ENCODE results near the gene GRK5. TPM values are rescaled to one million over a fixed set of nuclear protein-coding genes. Genes with fewer than 3 reads are reported as not detected.

GRK5 gene
- total and polyA plus RNA-seq, 9 of the 15 experiments (the other 6 are each of a cell fraction or from before 2014, with no cell fraction given) = 0.46 to 0.83 (median 0.67) TPM; not detected in 2

DNA sequence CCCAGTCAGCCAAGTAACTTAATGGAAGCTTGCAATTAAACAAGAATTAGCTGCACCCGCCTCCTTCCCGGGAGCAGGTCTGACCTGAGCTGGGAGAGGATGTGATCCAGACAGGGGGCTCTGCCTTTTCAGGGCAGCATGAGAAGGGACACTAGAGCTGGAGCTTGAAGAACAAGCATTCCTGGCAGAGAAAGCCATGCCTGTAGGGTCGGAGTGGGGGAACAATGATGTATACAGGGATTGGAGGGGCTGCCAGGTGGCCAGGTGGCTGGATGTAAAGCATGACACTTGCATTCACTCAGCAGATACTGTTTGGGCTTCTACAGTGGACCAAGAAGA, 112.5 kb downstream of the GRK5 start:
- ATAC-seq (no peak), DNase-seq (ENCODE audit: extremely low read depth in 1 of 4, low spot score in 3 of 4) (no peak), FAIRE-seq (no peak)
- no peak overlapping the region for H3K27ac ChIP-seq (ENCODE audit: extremely low read depth, low read depth, low read length)
- H3K79me2 ChIP-seq (ENCODE audit: control insufficient read depth, insufficient read depth, low read length) = no peaks in the 10 kb centered on the region
- no peak overlapping the region for H3K9ac ChIP-seq (ENCODE audit: insufficient read depth in 1 of 2, low read depth in 2 of 2, low read length in 2 of 2)
- no peak overlapping the region for H3K4me2 ChIP-seq (ENCODE audit: insufficient read depth, low read length)
- H3K4me3 ChIP-seq = no peak overlapping the region
- 0 out of 5 replicates have a peak, but pooled peaks cover 0 to 4% of the 10 kb centered on the region in 2 experiments for H3K27me3 ChIP-seq (ENCODE audit: control insufficient read depth in 2 of 2, insufficient read depth in 2 of 2, low read length in 2 of 2)
- no peaks in the 10 kb centered on the region for H3K9me1 ChIP-seq (ENCODE audit: control insufficient read depth, insufficient read depth, low read length)
- CTCF ChIA-PET (ENCODE audit: low intra/inter-chr PET ratio) = no interaction called here
- peaks cover 5 to 11% of the 10 kb centered on the region in 2 experiments; a peak in 3 of 5 replicates for H3K4me1 ChIP-seq (replicated peaks in 1 of 2; ENCODE audit: control insufficient read depth in 2 of 2, insufficient read depth in 2 of 2, low read length in 2 of 2)
- in situ Hi-C loops (cut with MboI) = no loop called here
- no peaks in the 10 kb centered on the region for H4K20me1 ChIP-seq (replicated peaks; ENCODE audit: control insufficient read depth, insufficient read depth, low read length)
- no TSS peak for BruUV-seq (replicated peaks)
- WGBS (ENCODE audit: insufficient coverage, low coverage, missing lambda C conversion rate) = 43% methylated on average over 1 of the region's 3 CpGs
- POLR2A ChIA-PET = interaction anchor here (0.6 kb wide), 1 partner anchor 15 kb away, joined by 3 read pairs; no protein-coding TSS in a partner anchor
- H3K9me3 ChIP-seq (replicated peaks; ENCODE audit: control insufficient read depth, insufficient read depth, low read depth, low read length) = no peaks in the 10 kb centered on the region
- intact Hi-C loops (cut with micrococcal nuclease) = no loop called here
- H3K36me3 ChIP-seq (ENCODE audit: control insufficient read depth, insufficient read depth, low read length) = no peaks in the 10 kb centered on the region
- TF ChIP-seq, protein P1, sequence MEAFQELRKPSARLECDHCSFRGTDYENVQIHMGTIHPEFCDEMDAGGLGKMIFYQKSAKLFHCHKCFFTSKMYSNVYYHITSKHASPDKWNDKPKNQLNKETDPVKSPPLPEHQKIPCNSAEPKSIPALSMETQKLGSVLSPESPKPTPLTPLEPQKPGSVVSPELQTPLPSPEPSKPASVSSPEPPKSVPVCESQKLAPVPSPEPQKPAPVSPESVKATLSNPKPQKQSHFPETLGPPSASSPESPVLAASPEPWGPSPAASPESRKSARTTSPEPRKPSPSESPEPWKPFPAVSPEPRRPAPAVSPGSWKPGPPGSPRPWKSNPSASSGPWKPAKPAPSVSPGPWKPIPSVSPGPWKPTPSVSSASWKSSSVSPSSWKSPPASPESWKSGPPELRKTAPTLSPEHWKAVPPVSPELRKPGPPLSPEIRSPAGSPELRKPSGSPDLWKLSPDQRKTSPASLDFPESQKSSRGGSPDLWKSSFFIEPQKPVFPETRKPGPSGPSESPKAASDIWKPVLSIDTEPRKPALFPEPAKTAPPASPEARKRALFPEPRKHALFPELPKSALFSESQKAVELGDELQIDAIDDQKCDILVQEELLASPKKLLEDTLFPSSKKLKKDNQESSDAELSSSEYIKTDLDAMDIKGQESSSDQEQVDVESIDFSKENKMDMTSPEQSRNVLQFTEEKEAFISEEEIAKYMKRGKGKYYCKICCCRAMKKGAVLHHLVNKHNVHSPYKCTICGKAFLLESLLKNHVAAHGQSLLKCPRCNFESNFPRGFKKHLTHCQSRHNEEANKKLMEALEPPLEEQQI (IDR thresholded peaks at IDR 0.05) = no peak
- TF ChIP-seq KHSRP (IDR thresholded peaks at IDR 0.05) (no peak), ZNF75A (CRISPR knock-in tag; IDR thresholded peaks at IDR 0.05) (no peak)
- H2AFZ ChIP-seq (ENCODE audit: low read depth, low read length) = no peak overlapping the region

DNA sequence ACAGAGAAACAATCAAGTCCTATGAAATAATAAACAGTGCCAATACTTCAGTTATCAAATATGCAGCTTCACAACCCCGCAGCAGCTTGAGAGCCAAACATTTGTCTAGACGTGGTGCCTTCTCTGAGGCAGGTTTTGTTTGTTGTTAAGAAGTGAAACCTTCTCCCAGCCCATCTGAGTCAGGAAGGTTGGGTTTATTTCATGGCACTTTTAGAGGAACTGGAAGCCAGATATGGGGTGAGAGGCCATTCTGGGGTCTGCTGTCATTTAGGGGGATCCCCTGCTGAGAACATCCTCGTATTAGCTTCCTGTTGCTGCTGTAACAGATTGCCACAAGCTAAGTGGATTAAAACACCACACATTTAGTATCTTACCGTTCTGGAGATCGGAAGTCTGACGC, 113.6 kb downstream of the GRK5 start:
- in situ Hi-C loops (cut with MboI) = no loop called here
- Histone ChIP-seq H3K36me3 (ENCODE audit: control insufficient read depth, insufficient read depth, low read length) (no peaks in the 10 kb centered on the region), H2AFZ (ENCODE audit: low read depth, low read length) (no peak overlapping the region), H3K4me1 (replicated peaks in 1 of 2; ENCODE audit: control insufficient read depth in 2 of 2, insufficient read depth in 2 of 2, low read length in 2 of 2) (peaks cover 4 to 5% of the 10 kb centered on the region in 2 experiments; a peak in 3 of 5 replicates), H3K9me1 (ENCODE audit: control insufficient read depth, insufficient read depth, low read length) (no peaks in the 10 kb centered on the region), H3K79me2 (ENCODE audit: control insufficient read depth, insufficient read depth, low read length) (no peaks in the 10 kb centered on the region), H3K9me3 (replicated peaks; ENCODE audit: control insufficient read depth, insufficient read depth, low read depth, low read length) (no peaks in the 10 kb centered on the region), H3K27ac (ENCODE audit: extremely low read depth, low read depth, low read length) (no peak overlapping the region), H3K4me2 (ENCODE audit: insufficient read depth, low read length) (no peak overlapping the region), H3K4me3 (no peak overlapping the region), H4K20me1 (replicated peaks; ENCODE audit: control insufficient read depth, insufficient read depth, low read length) (no peaks in the 10 kb centered on the region; the same call in 1 of the 2 replicates), H3K27me3 (ENCODE audit: control insufficient read depth in 2 of 2, insufficient read depth in 2 of 2, low read length in 2 of 2) (0 out of 5 replicates have a peak, but pooled peaks cover 0 to 4% of the 10 kb centered on the region in 2 experiments), H3K9ac (ENCODE audit: insufficient read depth in 1 of 2, low read depth in 2 of 2, low read length in 2 of 2) (no peak overlapping the region)
- CTCF ChIA-PET (ENCODE audit: low intra/inter-chr PET ratio) = no interaction called here
- DNase-seq (ENCODE audit: extremely low read depth in 1 of 4, low spot score in 3 of 4) = no peak
- no peak for ATAC-seq
- POLR2A ChIA-PET = no interaction called here
- BruUV-seq (replicated peaks) = no TSS peak
- 22% methylated on average over 6 of the region's 6 CpGs for WGBS (ENCODE audit: insufficient coverage, low coverage, missing lambda C conversion rate)
- intact Hi-C loops (cut with micrococcal nuclease) = no loop called here
- no peak for FAIRE-seq
- TF ChIP-seq TAF9B (IDR thresholded peaks at IDR 0.05; ENCODE audit: partially characterized antibody) (no peak), PHB2 (IDR thresholded peaks at IDR 0.05; ENCODE audit: low read depth) (no peak), MED1 (CRISPR knock-in tag; IDR thresholded peaks at IDR 0.05; ENCODE audit: borderline replicate concordance) (no peak), ZNF212 (CRISPR knock-in tag; IDR thresholded peaks at IDR 0.05) (no peak), HEY1 (CRISPR knock-in tag; IDR thresholded peaks at IDR 0.05; ENCODE audit: borderline replicate concordance) (no peak), EGR1 (conservative IDR thresholded peaks at IDR 0.05) (no peak), SMARCE1 (IDR thresholded peaks at IDR 0.05) (no peak), ZFP1 (CRISPR knock-in tag; IDR thresholded peaks at IDR 0.05) (no peak), NFE2 (IDR thresholded peaks at IDR 0.05; ENCODE audit: low read depth) (no peak), NFRKB (IDR thresholded peaks at IDR 0.05; ENCODE audit: low read depth) (no peak), RBM25 (IDR thresholded peaks at IDR 0.05; ENCODE audit: low read depth, low read length, severe bottlenecking) (no peak)
- TF ChIP-seq, protein P2, sequence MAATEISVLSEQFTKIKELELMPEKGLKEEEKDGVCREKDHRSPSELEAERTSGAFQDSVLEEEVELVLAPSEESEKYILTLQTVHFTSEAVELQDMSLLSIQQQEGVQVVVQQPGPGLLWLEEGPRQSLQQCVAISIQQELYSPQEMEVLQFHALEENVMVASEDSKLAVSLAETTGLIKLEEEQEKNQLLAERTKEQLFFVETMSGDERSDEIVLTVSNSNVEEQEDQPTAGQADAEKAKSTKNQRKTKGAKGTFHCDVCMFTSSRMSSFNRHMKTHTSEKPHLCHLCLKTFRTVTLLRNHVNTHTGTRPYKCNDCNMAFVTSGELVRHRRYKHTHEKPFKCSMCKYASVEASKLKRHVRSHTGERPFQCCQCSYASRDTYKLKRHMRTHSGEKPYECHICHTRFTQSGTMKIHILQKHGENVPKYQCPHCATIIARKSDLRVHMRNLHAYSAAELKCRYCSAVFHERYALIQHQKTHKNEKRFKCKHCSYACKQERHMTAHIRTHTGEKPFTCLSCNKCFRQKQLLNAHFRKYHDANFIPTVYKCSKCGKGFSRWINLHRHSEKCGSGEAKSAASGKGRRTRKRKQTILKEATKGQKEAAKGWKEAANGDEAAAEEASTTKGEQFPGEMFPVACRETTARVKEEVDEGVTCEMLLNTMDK (IDR thresholded peaks at IDR 0.05; ENCODE audit: borderline replicate concordance, insufficient read depth, low read depth, low read length, poor library complexity, severe bottlenecking) = no peak

Data from K562 (cell line).